Ovary (tissue), 3 donors: Measurements from ENCODE around the gene EGFLAM.

Experiments
- EP300 ChIP-seq: sonication (generic); formaldehyde crosslinking; IDR thresholded peaks from one replicate; pipeline ENCODE4 v1.6.1; 2017; ENCODE audit warnings: antibody characterized with exemption
- TF ChIP-seq, protein P1 (sequence below), 3 donors: fragments of 450-650 bp in 2 of 3; fragments of 200-600 bp in 1 of 3; IDR thresholded peaks; one replicate each; pipeline versions ENCODE4 v1.5.1 to v1.8.0; 2016 to 2022; ENCODE audit warnings: antibody characterized with exemption in 3 of 3, mild to moderate bottlenecking in 1 of 3
- donor health status: DM: no; HTN: no; CAD: no.

DNA sequence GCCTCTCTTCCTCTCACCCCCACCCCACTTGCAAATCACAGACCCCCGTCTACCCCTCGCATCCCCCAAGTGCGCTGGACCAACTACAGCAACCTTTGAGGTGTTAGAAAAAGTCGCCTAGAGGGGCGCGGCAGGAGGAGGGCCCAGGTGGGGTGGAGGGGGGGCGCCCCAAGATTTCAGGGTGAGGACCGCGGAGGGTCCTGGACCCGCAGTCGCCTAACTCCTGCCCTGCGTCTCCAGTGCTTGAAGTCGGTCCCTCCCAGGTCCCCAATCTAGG lies 379 bp upstream of the EGFLAM start:
- TF ChIP-seq, protein P1, sequence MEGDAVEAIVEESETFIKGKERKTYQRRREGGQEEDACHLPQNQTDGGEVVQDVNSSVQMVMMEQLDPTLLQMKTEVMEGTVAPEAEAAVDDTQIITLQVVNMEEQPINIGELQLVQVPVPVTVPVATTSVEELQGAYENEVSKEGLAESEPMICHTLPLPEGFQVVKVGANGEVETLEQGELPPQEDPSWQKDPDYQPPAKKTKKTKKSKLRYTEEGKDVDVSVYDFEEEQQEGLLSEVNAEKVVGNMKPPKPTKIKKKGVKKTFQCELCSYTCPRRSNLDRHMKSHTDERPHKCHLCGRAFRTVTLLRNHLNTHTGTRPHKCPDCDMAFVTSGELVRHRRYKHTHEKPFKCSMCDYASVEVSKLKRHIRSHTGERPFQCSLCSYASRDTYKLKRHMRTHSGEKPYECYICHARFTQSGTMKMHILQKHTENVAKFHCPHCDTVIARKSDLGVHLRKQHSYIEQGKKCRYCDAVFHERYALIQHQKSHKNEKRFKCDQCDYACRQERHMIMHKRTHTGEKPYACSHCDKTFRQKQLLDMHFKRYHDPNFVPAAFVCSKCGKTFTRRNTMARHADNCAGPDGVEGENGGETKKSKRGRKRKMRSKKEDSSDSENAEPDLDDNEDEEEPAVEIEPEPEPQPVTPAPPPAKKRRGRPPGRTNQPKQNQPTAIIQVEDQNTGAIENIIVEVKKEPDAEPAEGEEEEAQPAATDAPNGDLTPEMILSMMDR (IDR thresholded peaks at IDR 0.05) = no peak
- no peak for TF ChIP-seq EP300
